Duodenal mucosa (tissue), 2 donors: ENCODE results near the gene CLEC12A.
"Not testable (repeated sequence)": the region's sequence is repeated elsewhere in the genome, so short reads cannot be mapped to it uniquely, and the experiment has no call there.

Experiments
- H3K27ac ChIP-seq: one replicate; pipeline ENCODE4 v1.7.0; 2013; ENCODE audit warnings: low read depth, low read length
- H3K27me3 ChIP-seq, 2 donors: one replicate each; pipeline ENCODE4 v1.7.0; 2013; ENCODE audit warnings: low read length in 2 of 2, control low read depth in 1 of 2; ENCODE audit not compliant: insufficient read depth in 2 of 2, control insufficient read depth in 1 of 2
- H3K36me3 ChIP-seq, 2 donors: one replicate each; pipeline ENCODE4 v1.7.0; 2013; ENCODE audit warnings: low read length in 2 of 2, control low read depth in 1 of 2; ENCODE audit not compliant: insufficient read depth in 2 of 2, control insufficient read depth in 1 of 2
- H3K4me1 ChIP-seq, 2 donors: one replicate each; pipeline ENCODE4 v1.7.0; 2013; ENCODE audit warnings: low read length in 2 of 2, control low read depth in 1 of 2; ENCODE audit not compliant: insufficient read depth in 2 of 2, control insufficient read depth in 1 of 2
- H3K4me3 ChIP-seq, 2 donors: one replicate each; pipeline ENCODE4 v1.7.0; 2013; ENCODE audit warnings: low read length in 2 of 2, low read depth in 1 of 2
- H3K9ac ChIP-seq, 2 donors: one replicate each; pipeline ENCODE4 v1.7.0; 2013; ENCODE audit warnings: low read length in 2 of 2, low read depth in 1 of 2
- H3K9me3 ChIP-seq, 2 donors: one replicate each; pipeline ENCODE4 v1.7.0; 2013; ENCODE audit warnings: low read length in 2 of 2, control low read depth in 1 of 2; ENCODE audit not compliant: control insufficient read depth in 1 of 2

CLEC12A gene

GRCh38 chr12:9940375-9940774 is 30.8 kb upstream of the CLEC12A start:
- H3K9me3 ChIP-seq: no peaks in the 10 kb centered on the region
- H3K27ac ChIP-seq: no peak overlapping the region
- H3K4me1 ChIP-seq: no peaks in the 10 kb centered on the region
- peaks cover 3 to 7% of the 10 kb centered on the region in 2 donors for H3K27me3 ChIP-seq
- H3K4me3 ChIP-seq: no peak overlapping the region
- H3K36me3 ChIP-seq: no peaks in the 10 kb centered on the region
- H3K9ac ChIP-seq: no peak overlapping the region

GRCh38 chr12:9941838-9942237 is 29.4 kb upstream of the CLEC12A start:
- H3K9me3 ChIP-seq: no peaks in the 10 kb centered on the region
- H3K27me3 ChIP-seq: peaks cover 3 to 7% of the 10 kb centered on the region in 2 donors
- H3K4me1 ChIP-seq: no peaks in the 10 kb centered on the region
- H3K4me3 ChIP-seq: no peak overlapping the region
- H3K9ac ChIP-seq: no peak overlapping the region
- no peak overlapping the region for H3K27ac ChIP-seq
- H3K36me3 ChIP-seq: no peaks in the 10 kb centered on the region

DNA sequence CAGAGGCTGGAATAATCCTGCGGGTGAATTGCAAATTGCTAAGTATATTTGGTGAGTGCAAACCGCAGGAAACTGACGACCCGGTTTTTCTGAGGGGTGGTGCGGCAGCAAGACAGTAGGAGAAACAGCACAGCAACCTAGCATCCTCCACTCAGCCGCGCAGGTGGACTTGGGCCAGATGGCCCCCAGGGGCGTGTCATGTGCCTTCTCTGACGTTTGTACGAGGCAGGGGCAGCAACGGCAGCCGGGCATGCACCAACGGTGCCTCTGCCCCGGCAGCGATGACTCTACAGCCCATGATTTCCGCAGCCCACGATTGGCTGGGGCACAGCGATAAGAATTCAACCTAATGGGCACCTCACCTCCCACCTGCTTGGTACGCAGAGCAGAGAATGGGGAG is 28.0 kb upstream of the CLEC12A start:
- Histone ChIP-seq H3K27ac (no peak overlapping the region), H3K4me3 (peak overlapping the region in 1 of 2 donors; percentile 12), H3K36me3 (no peaks in the 10 kb centered on the region), H3K27me3 (peaks cover 3 to 7% of the 10 kb centered on the region in 2 donors), H3K4me1 (no peaks in the 10 kb centered on the region), H3K9ac (no peak overlapping the region), H3K9me3 (no peaks in the 10 kb centered on the region)

DNA sequence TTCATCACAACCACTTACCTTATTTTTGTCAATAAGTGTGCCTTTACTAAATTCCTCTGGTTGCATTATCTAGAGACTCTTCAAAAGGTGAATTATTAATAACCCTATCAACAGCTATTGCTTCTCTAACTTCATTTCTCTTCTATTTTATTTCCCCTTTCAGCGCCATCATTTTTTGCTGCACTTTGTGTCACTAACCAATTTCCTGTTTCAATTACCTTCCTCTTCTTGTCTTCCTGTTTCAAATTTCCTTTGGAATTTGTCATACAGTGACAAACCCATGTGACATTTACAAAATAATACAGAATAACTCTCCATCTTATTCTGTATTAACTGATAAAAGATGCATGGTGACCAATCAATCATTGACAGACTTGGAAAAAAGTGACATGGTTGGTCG is 26.8 kb upstream of the CLEC12A start:
- no peak overlapping the region for H3K4me3 ChIP-seq
- H3K9ac ChIP-seq: no peak overlapping the region
- no peaks in the 10 kb centered on the region for H3K9me3 ChIP-seq
- no peak overlapping the region for H3K27ac ChIP-seq
- no peaks in the 10 kb centered on the region for H3K36me3 ChIP-seq
- H3K27me3 ChIP-seq: peaks cover 3 to 7% of the 10 kb centered on the region in 2 donors
- H3K4me1 ChIP-seq: peaks cover 0 to 5% of the 10 kb centered on the region in 2 donors

DNA sequence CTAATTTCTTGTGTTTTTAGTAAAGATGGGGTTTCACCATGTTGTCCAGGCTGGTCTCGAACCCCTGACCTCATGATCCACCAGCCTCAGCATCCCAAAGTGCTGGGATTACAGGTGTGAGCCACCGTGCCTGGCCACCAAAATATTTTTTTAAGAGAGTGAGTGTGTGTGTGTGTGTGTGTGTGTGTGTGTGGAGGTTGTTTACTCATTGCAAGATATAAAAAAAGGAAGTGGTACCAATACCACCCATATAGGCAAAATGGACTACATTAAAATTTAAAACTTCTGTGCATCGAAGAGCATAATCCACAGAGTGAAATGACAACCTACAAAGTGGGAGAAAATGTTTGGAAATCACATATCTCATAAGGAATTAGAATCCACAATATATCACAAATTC is 23.5 kb upstream of the CLEC12A start:
- peaks cover 3 to 4% of the 10 kb centered on the region in 2 donors for H3K27me3 ChIP-seq
- no peaks in the 10 kb centered on the region for H3K36me3 ChIP-seq
- H3K9ac ChIP-seq: no peak overlapping the region
- H3K4me3 ChIP-seq: no peak overlapping the region
- H3K4me1 ChIP-seq: peaks cover 4 to 5% of the 10 kb centered on the region in 2 donors
- no peaks in the 10 kb centered on the region for H3K9me3 ChIP-seq
- no peak overlapping the region for H3K27ac ChIP-seq

DNA sequence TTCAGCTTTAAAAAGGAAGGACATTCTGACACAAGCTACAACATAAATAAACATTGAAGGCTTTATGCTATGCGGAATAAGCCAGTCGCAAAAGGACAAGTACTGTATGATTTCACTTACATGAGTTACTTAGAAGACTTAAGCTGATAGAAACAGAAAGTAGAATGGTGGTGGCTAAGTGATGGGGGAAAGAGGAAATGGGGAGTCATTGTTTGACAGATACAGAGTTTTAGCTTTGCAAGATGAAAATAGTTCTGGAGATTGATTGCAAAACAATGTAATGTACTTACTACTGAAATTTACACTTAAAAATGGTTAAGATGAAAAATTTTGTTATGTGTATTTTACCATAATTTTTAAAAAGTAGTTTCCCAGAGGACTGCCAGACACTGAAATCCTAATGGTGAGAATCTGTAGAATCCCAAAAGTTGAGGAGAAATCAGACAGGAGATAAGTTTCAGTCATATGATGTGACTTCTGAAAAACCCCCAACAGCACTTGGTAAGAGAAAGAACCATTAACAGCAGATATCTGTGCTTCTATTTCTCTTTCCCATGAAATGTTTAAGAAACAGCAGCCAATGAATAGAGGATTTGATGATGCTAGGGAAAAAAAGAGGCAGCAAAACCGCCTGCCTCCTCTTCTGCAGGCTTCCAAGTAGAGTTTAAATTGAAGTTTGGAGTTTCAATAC is 22.5 kb upstream of the CLEC12A start:
- H3K27me3 ChIP-seq: no peaks in the 10 kb centered on the region
- H3K4me1 ChIP-seq: peaks cover 4 to 5% of the 10 kb centered on the region in 2 donors
- H3K9ac ChIP-seq: no peak overlapping the region
- no peak overlapping the region for H3K27ac ChIP-seq
- no peaks in the 10 kb centered on the region for H3K36me3 ChIP-seq
- no peak overlapping the region for H3K4me3 ChIP-seq
- H3K9me3 ChIP-seq: no peaks in the 10 kb centered on the region

- Histone ChIP-seq H3K9ac (no peak overlapping the region), H3K27ac (no peak overlapping the region), H3K4me3 (peak overlapping the region in 1 of 2 donors; percentile 22), H3K27me3 (no peaks in the 10 kb centered on the region), H3K36me3 (no peaks in the 10 kb centered on the region), H3K4me1 (peaks cover 4 to 5% of the 10 kb centered on the region in 2 donors), H3K9me3 (no peaks in the 10 kb centered on the region)
These were observed 20.1 kb upstream of the CLEC12A start for GRCh38 chr12:9951026-9951675.

- H3K27me3 ChIP-seq, H3K36me3 ChIP-seq, H3K9ac ChIP-seq, H3K27ac ChIP-seq, H3K4me3 ChIP-seq, H3K9me3 ChIP-seq, H3K4me1 ChIP-seq: not testable (repeated sequence)
These were observed 18.1 kb upstream of the CLEC12A start for GRCh38 chr12:9952954-9953729.

DNA sequence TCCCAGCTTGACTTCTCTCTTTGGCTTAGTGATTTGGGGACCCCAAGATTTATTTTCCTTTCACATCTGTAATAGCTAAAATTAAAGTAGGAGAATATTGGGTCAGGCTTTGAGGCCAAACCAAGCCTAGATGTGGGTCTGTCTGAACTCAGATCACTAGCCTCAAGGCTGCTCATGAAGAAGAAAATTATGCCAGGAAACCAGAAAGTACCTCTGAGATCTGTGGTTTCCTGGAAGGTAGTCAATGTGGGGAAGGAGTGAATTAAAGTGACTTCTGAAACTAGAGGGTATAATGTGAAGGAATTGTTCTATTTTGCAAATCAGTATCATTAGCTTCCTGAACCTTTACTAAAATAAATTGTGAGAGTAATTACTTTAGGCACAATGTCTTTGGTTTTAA is 13.4 kb upstream of the CLEC12A start:
- H3K36me3 ChIP-seq: no peaks in the 10 kb centered on the region
- H3K4me1 ChIP-seq: no peaks in the 10 kb centered on the region
- no peaks in the 10 kb centered on the region for H3K27me3 ChIP-seq
- H3K4me3 ChIP-seq: no peak overlapping the region
- H3K27ac ChIP-seq: no peak overlapping the region
- H3K9ac ChIP-seq: no peak overlapping the region
- no peaks in the 10 kb centered on the region for H3K9me3 ChIP-seq

GRCh38 chr12:9960590-9960989 is 10.6 kb upstream of the CLEC12A start:
- Histone ChIP-seq H3K4me1 (no peaks in the 10 kb centered on the region), H3K9ac (no peak overlapping the region), H3K4me3 (no peak overlapping the region), H3K36me3 (no peaks in the 10 kb centered on the region), H3K9me3 (no peaks in the 10 kb centered on the region), H3K27me3 (no peaks in the 10 kb centered on the region), H3K27ac (no peak overlapping the region)
